HuH-7 (cell line): Measurements from ENCODE around the gene AJM1.
"Not testable (repeated sequence)": the region's sequence is repeated elsewhere in the genome, so short reads cannot be mapped to it uniquely, and the experiment has no call there.

Experiments
- DNase-seq: peaks from one replicate; pipeline ENCODE4 v3.0.0; 2011; ENCODE audit warnings: low spot score

The AJM1 gene

DNA sequence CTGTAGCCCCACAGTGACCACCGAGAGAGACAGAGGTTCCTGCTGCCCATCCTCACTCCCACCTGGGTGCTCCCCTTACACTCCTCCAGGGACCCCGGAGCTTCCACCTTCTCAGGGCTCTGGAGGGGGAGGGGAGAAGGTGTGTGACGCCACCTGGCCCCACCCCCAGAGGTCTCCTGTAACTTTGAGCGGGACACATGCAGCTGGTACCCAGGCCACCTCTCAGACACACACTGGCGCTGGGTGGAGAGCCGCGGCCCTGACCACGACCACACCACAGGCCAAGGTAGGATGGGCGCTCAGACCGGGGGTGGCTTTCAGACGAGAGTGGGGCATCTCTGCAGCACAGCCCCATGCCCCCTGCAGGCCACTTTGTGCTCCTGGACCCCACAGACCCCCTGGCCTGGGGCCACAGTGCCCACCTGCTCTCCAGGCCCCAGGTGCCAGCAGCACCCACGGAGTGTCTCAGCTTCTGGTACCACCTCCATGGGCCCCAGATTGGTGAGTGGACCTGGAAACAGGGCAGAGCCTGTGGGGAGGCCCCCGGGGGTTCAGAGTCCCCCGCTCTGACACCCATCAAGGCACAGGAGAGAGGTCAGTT lies 14.4 kb downstream of the AJM1 start:
- no peak for DNase-seq

DNA sequence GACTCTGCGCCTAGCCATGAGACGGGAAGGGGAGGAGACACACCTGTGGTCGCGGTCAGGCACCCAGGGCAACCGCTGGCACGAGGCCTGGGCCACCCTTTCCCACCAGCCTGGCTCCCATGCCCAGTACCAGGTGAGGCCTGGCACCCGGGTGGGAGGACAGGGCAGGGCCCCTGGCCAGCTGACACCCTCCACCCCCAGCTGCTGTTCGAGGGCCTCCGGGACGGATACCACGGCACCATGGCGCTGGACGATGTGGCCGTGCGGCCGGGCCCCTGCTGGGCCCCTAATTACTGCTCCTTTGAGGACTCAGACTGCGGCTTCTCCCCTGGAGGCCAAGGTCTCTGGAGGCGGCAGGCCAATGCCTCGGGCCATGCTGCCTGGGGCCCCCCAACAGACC lies 14.9 kb downstream of the AJM1 start:
- DNase-seq = no peak

DNA sequence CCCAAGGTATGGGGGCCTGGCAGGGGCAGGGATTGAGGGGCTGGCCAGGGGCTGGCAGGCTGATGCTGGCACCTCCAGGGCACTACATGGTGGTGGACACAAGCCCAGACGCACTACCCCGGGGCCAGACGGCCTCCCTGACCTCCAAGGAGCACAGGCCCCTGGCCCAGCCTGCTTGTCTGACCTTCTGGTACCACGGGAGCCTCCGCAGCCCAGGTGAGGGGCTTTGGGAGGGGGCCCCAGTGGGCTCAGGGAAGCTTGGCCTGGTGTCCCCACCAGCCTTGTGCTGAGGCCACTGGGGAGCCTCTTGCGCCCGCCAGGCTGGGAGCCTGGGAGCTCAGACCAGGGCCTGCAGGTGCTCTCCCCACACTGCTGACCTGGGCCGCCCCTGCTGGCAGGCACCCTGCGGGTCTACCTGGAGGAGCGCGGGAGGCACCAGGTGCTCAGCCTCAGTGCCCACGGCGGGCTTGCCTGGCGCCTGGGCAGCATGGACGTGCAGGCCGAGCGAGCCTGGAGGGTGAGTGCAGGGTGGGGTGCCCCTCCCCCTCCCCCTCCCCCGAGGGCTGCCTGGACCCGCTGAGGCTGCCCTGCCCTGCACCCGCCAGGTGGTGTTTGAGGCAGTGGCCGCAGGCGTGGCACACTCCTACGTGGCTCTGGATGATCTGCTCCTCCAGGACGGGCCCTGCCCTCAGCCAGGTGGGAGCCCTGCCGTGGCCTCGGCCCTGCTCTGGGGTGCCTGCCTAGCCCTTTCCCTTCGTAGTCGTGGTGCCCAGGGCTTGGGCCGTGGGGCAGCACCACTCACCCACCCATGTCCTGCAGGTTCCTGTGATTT lies 15.5 kb downstream of the AJM1 start:
- no peak for DNase-seq

GRCh38 chr9:136858452-136858843 lies 16.2 kb downstream of the AJM1 start:
- no peak for DNase-seq

GRCh38 chr9:136858844-136859757 lies 16.8 kb downstream of the AJM1 start:
- DNase-seq = no peak

DNA sequence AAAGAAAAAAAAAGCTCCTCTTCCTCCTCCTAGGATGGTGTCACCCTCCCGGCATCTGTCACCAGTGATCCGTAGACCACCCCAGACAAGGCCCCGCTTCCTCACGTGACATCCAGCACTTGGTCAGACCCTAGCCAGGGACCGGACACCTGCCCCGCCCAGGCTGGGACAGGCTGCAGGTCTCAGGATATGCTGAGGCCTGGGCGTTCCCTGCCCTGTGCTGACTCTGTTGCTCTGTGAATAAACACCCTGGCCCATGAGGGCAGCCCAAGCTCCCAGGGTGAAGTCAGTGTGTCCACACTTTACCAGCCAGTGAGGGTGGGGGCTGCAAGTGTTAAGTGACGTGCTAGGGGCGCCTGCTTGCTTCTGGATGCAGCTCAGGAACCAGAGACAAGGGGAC lies 18.3 kb downstream of the AJM1 start:
- DNase-seq = no peak

GRCh38 chr9:136860933-136861873 lies 18.9 kb downstream of the AJM1 start:
- DNase-seq = no peak

GRCh38 chr9:136861874-136862457 lies 19.7 kb downstream of the AJM1 start:
- DNase-seq = no peak

DNA sequence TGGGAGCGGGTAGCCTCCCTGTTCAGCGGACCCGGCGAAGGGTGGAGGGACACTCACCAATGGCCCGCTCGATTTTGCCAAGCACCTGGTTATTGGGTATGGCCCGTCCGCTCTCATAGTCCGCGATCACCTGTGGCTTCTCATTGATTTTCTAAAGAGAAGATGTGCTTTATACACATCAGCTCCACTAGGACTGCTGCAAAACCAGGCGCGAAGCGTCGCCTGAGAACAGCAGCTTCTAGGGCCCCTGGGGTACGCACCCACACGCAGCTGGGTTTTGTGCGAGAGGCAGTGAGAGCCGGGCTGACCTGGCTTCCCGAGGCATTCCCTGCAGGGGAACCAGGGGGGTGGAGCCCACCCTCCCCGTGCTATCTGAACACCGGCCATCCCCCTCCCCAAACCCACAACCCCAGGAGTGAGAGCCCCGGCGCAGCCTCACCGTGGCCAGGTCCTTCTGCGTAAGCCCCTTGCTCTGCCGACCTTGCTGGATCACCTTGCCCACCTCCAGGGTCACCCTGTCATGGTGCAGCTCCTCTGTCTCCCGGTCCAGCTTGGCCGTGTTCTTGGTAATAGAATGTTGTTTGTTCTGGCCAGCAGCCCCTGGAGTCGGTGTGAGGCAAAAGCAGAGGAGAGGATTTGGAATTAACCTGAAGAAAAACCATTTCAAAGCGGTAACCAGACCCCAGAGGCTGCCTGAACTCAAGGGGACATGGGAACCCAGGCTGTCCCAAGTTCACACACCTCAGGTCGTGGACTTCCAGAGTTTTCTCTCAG lies 20.8 kb downstream of the AJM1 start:
- DNase-seq = no peak

DNA sequence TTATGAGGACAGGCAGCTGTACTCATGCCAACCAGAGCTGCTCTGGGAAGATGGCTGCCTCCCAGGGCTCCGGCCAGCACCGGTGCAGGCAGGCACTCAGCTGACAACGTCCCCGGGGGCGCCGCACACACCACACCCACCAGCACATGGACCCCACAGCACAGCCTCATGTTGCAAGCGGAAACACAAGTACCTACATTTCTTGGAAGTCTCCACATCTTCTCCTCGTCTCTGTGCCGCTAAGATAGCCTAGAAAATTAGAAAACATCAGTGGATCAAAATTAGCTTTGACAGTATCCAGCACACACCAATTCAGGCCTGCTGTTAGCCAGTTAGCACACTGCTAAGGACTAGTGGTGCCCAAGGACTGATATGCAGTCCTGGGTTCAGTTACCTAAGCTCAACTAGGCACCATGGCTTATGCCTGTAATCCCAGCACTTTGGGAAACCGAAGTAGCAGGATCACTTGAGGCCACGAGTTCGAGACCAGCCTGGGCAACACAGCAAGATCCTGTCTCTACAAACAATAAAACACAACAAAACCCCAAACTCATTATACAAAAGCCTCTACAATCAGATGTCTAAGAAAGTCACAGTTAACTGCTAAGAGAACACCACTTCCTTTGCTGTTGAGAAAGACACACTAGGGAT lies 21.5 kb downstream of the AJM1 start:
- DNase-seq = no peak

- DNase-seq = no peak
These were observed 22.9 kb downstream of the AJM1 start for GRCh38 chr9:136865041-136865767.

DNA sequence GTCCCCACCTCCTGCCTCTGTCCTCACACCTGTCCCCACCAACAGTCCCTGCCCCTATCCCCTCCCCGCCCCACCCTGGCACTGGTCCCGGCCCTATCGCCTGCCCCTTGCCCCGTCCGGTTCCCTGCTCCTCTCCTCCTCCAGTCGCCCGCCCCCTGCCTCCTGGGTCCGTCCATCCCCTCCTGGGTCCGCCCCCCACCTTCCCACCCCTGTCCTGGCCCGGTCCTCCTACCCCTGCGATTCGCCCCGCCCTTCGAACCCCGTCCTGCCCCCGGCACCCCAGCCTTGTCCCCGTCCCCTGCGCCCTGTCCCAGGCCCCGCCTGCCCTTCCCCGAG lies 23.5 kb downstream of the AJM1 start:
- no peak for DNase-seq

DNA sequence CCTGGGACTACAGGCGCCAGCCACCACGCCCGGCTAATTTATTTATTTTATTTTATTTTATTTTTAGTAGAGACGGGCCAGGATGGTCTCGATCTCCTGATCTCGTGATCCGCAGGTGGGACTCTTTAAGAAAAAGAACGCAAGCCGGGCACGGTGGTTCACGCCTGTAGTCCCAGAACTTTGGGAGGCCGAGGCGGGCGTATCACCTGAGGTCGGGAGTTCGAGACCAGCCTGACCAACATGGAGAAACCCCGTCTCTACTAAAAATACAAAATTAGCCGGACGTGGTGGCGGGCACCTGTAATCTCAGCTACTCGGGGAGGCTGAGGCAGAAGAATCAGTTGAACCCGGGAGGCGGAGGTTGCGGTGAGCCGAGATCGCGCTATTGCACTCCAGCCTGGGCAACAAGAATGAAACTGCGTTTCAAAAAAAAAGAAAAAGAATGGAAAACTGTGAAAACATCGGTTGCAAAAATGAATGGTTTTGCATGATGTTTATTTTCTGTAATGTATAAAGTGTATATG lies 24.7 kb downstream of the AJM1 start:
- not testable (repeated sequence) for DNase-seq

GRCh38 chr9:136867480-136867879 lies 25.2 kb downstream of the AJM1 start:
- no peak for DNase-seq

- DNase-seq = no peak
These were observed 25.6 kb downstream of the AJM1 start for GRCh38 chr9:136867917-136868316.

DNA sequence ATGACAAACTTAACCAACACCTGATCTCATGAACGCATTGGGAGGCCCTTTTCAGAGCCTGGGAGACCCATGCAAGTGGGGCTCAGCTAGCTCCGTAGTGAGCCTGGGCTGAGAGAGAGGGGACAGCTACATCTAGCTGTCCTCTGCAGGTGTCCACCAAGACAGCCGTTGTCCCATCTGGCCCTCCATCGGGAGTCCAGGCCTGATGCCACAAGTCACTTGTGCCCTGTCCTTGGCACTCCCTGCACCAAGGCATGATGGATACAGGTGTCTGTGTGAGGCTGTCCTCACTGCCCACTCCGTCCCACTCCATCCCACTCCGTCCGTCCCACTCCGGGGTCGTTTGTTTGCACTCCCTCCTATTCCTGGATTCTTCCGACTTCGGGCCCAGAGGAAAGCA lies 26.4 kb downstream of the AJM1 start:
- DNase-seq = no peak

DNA sequence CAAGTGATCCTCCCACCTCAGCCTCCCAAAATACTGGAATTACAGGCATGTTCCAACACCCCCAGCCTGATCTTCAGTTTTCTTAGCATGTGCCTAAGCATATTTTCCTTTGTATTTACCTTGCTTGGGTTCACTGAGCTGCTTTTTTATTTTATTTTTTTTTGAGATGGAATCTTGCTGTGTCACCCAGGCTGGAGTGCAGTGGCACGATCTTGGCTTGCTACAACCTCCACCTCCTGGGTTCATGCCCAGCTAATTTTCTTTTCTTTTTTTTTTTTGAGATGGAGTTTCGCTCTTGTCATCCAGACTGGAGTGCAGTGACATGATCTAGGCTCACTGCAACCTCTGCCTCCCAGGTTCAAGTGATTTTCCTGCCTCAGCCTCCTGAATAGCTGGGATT lies 27.3 kb downstream of the AJM1 start:
- DNase-seq = not testable (repeated sequence)

DNA sequence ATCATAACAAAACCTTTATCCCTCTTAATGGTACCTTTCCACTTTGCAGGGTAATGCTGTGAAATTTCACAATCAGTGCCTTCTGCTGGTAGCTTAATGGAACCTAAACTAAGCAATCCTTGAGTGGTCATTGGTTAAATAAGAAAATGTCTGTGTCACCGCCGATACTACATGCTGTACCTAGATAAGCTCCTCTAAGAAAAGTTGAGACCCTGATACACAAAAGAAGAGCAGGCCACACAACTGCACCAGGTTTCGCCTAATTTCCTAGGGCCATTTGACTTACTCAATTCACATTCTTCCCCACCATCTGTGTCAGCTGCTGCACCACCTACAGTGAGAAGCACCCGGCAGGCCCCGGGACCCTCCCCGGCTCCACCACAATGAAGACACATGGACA lies 32.9 kb downstream of the AJM1 start:
- DNase-seq = no peak

GRCh38 chr9:136876476-136876875 lies 34.2 kb downstream of the AJM1 start:
- no peak for DNase-seq
